G401.6 (cell line): ENCODE data around the gene GPR37.

ENCODE experiments used
- FAIRE-seq: peaks from 2 replicates; lab custom pipeline; 2012; peaks lifted over from hg19 to GRCh38; lab: Jason Lieb, UNC

GPR37 gene

GRCh38 chr7:124780056-124780455, 14.5 kb upstream of the GPR37 start:
- FAIRE-seq: no peak

GRCh38 chr7:124779620-124780019, 14.0 kb upstream of the GPR37 start:
- no peak for FAIRE-seq

GRCh38 chr7:124779194-124779593, 13.6 kb upstream of the GPR37 start:
- no peak for FAIRE-seq

DNA sequence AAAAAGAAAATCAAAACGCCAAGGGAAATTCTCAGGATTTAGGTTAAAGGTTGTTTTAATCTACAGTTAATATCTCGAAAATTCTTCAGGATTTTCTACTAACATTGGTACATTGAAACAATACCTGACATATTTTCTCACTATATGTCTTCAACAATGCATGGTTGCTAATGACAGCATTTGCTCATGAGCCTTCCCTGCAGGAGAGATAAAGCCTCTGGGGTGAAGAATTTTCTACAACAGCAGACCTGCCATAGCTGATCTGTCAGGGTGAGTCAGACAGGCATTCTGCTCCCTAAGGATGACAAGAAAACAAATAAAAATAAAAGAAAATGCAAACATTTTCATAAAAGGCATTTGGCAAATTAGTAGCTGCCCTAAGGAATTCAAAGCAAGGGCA, 11.7 kb upstream of the GPR37 start:
- FAIRE-seq: no peak

- FAIRE-seq: no peak
Measured at GRCh38 chr7:124776153-124776552, 10.6 kb upstream of the GPR37 start.

DNA sequence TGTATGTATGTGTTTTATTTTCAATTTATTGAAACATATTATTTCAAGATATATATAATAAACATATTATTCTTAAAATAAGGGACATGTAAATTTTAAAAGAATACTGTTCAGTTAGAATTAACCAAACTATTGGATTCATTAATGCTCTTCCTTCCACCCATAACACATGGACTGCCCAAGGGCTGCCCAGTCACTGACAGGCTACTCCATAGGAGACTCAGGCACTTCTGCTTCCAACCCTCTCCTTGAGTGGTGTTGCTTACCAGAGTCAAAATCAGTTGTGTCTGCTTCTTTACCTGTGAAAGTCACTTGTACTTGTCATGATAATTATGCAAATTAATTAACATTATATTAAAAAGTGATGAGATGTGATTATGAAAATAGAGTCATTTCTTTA, 9.8 kb upstream of the GPR37 start:
- FAIRE-seq: no peak

- no peak for FAIRE-seq
Measured at GRCh38 chr7:124773938-124774337, 8.3 kb upstream of the GPR37 start.

- no peak for FAIRE-seq
Measured at GRCh38 chr7:124773339-124773738, 7.7 kb upstream of the GPR37 start.

GRCh38 chr7:124769136-124769535, 3.5 kb upstream of the GPR37 start:
- no peak for FAIRE-seq

GRCh38 chr7:124768525-124768924, 2.9 kb upstream of the GPR37 start:
- no peak for FAIRE-seq

DNA sequence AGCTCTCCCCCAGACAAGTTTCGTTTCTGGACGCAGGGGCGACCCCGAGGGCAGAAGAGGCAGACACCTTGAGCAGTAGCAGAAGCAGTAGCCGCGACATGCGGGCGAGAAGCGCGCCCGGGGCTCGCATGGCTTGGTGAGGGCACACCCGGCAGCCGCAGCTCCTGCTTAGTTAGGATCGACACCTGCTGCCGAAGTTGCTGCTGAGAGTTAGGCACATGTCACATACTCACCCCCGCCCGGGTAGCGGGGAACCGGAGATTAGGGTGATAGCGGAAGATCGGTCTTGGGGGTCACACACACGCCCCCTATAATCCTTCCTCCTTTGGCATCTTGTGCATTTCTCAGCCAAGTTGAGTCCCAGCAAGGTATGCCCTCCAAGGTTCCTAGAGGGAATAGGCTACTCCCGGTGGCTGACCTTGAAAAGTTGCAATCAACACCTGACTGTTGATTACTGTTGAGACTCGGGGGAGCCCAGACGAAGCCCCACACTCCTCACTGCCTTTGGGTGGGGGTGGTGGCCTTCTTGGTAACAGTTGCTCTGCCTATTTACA, 668 bp downstream of the GPR37 start:
- no peak for FAIRE-seq

GRCh38 chr7:124764051-124764846, 1.3 kb downstream of the GPR37 start:
- FAIRE-seq: no peak

DNA sequence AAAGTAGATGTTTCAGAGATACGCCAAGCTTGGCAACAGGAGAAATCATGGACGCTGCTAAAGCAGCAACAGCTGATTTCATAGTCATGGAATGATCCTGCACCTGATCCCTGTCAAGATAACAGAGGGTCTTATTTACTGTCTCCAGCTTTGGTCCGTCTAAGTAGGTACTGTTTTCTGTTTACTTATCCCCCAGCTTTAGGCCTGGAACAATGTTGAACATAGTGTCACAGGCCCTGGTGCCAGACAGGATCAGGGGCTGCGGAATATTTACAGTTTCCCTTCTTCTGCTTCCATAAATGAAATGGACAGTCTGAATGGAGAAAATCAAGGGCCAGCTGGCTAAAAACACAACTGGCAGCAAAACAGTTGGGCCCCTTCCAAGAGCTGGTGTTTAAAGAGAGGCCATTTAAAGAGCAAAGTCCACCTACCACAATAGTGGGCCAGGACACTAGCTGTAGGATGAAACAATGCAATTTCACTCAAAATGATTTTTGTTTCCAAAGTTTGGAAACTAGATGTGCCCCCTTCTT, 2.9 kb downstream of the GPR37 start:
- no peak for FAIRE-seq

DNA sequence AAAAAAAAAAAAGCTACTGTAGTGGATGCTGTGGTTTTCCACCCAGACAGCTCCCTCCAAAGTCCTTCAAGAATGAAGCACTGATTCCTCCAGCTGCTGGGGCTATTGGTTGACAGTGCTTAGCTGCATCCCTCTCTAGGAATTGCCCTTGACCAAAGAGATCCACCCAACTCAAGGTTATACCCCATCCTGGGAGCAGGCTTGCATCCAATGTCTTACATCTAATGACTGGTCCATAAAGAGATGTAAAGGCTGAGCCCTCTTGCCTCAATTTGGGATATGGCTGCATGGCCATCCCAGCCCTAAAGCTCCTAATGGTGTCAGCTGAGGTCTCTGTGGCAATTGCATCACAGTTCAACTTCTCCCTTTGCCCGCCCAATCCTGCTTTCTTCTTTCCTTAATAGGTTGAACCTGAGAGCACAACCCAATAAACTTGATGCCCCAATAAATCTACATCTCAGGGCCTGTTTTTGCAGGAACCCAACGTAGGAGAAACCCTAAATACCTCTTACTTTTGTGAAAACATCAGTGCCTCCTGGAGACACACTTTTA, 4.4 kb downstream of the GPR37 start:
- FAIRE-seq: no peak

DNA sequence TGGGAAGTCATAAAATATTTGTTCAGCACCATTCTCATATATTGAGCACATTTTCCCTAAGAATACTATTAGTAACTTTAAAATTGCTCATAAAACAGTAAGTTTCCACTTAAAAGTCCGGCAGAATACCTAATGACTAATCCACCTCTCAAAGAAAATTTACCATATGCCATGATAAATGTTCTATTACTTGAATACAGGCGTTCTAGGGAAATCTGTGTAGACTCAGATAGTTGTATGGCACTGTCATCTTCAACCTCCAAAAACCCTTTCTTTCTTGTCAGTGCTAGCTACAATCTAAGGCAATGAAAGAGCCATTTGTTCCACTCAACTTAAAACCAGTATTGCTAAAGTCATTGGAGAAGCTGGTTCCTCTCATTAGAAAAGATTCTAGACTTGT, 7.3 kb downstream of the GPR37 start:
- FAIRE-seq: no peak

GRCh38 chr7:124754576-124755268, 10.9 kb downstream of the GPR37 start:
- FAIRE-seq: no peak

DNA sequence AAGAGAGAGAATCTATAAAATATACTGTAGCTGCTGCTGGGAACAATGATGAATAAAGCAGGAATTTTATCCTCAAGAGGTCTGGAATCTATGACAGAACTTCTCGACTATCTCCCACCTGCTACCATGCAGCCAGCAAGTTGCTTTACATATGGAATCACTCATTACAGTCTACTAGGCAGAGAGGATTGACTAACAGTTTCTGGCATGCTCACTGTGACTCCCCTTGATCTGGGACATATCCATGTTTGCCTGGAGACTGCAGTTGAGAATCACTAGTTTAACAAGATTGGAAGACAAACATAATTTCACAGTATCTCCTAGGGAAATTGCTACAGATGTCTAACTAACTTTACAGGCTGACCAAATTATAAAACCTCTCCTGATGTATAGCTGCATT, 13.3 kb downstream of the GPR37 start:
- no peak for FAIRE-seq

- FAIRE-seq: no peak
Measured at GRCh38 chr7:124751027-124751426, 14.6 kb downstream of the GPR37 start.

GRCh38 chr7:124747072-124747471, 18.5 kb downstream of the GPR37 start:
- FAIRE-seq: no peak

DNA sequence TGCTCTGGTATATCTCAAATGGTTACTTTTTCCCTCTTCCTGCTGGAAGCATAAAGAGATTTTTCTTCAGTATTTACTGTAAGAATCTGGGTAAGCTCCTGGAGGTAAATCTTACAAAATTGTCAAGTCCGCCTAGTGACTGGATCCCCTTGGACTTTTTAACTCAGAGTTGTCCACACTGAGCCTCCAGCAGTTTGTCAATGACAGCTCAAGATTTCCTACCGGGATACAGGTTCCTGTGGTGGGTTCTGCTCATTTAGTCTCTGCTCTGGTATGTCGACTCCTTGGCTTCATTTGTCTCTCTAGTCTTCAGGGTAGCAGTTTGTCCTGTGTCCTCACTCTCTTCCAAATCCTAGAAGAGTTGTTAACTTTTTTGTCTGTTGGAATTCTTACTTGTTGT, 27.0 kb downstream of the GPR37 start:
- no peak for FAIRE-seq

GRCh38 chr7:124737760-124738300, 27.8 kb downstream of the GPR37 start:
- no peak for FAIRE-seq

GRCh38 chr7:124728610-124729009, 37.0 kb downstream of the GPR37 start:
- FAIRE-seq: no peak
